ENCODE results near the gene FYTTD1. TPM values are rescaled to one million over a fixed set of nuclear protein-coding genes. Genes with fewer than 3 reads are reported as not detected.
"Not testable (repeated sequence)": the region's sequence is repeated elsewhere in the genome, so short reads cannot be mapped to it uniquely, and the experiment has no call there.

Gene FYTTD1
- total RNA-seq, 3 donors from 2014 or later (not counting 1 experiment from before 2014, with no cell fraction given): 58.0 to 75.6 (median 72.2) TPM

- Mint-ChIP-seq H3K27me3 (ENCODE audit: low read depth in 2 of 2) (no peaks in the 10 kb centered on the region), H3K9me3 (no peaks in the 10 kb centered on the region), H3K4me1 (peaks cover 9 to 15% of the 10 kb centered on the region in 2 donors), H3K36me3 (no peaks in the 10 kb centered on the region), H3K27ac (no peak overlapping the region), H3K4me3 (no peak overlapping the region)
- H3K27me3 ChIP-seq (ENCODE audit: control insufficient read depth, insufficient read depth, low read length): no peaks in the 10 kb centered on the region
- TF ChIP-seq CTCF (IDR thresholded peaks at IDR 0.05): no peak
- intact Hi-C loops (cut with micrococcal nuclease): no loop called here
- DNase-seq (no peak), ATAC-seq (no peak)
- WGBS (ENCODE audit: insufficient coverage): 100% methylated on average over 1 of the region's 2 CpGs
- H3K9me3 ChIP-seq (ENCODE audit: control insufficient read depth, insufficient read depth, low read length): no peaks in the 10 kb centered on the region
- no peak overlapping the region for H3K27ac ChIP-seq (ENCODE audit: low read length)
- H3K36me3 ChIP-seq (ENCODE audit: control insufficient read depth, insufficient read depth, low read length): no peaks in the 10 kb centered on the region
- H3K4me1 ChIP-seq (ENCODE audit: control insufficient read depth, insufficient read depth, low read length): peaks cover 3% of the 10 kb centered on the region
- no peak overlapping the region for H3K4me3 ChIP-seq (ENCODE audit: low read length)
These were observed 26.9 kb upstream of the FYTTD1 start for GRCh38 chr3:197722734-197723133.

- H3K4me3 Mint-ChIP-seq; H3K27me3 Mint-ChIP-seq (ENCODE audit: low read depth in 2 of 2); H3K9me3 Mint-ChIP-seq; H3K27ac ChIP-seq (ENCODE audit: low read length); H3K4me3 ChIP-seq (ENCODE audit: low read length); DNase-seq; intact Hi-C loops (cut with micrococcal nuclease); H3K27me3 ChIP-seq (ENCODE audit: control insufficient read depth, insufficient read depth, low read length); H3K4me1 ChIP-seq (ENCODE audit: control insufficient read depth, insufficient read depth, low read length); H3K36me3 Mint-ChIP-seq; ATAC-seq; H3K9me3 ChIP-seq (ENCODE audit: control insufficient read depth, insufficient read depth, low read length); H3K36me3 ChIP-seq (ENCODE audit: control insufficient read depth, insufficient read depth, low read length): not testable (repeated sequence)
- WGBS (ENCODE audit: insufficient coverage): 93% methylated on average over 3 of the region's 3 CpGs
- Mint-ChIP-seq H3K4me1 (peaks cover 15% of the 10 kb centered on the region in 2 donors), H3K27ac (peak overlapping the region in 1 of 2 donors; percentile 8)
These were observed 21.8 kb upstream of the FYTTD1 start for GRCh38 chr3:197727878-197728277.

- Histone ChIP-seq H3K27ac (ENCODE audit: low read length) (no peak overlapping the region), H3K9me3 (ENCODE audit: control insufficient read depth, insufficient read depth, low read length) (no peaks in the 10 kb centered on the region), H3K4me3 (ENCODE audit: low read length) (no peak overlapping the region), H3K4me1 (ENCODE audit: control insufficient read depth, insufficient read depth, low read length) (peaks cover 3% of the 10 kb centered on the region), H3K27me3 (ENCODE audit: control insufficient read depth, insufficient read depth, low read length) (no peaks in the 10 kb centered on the region), H3K36me3 (ENCODE audit: control insufficient read depth, insufficient read depth, low read length) (no peaks in the 10 kb centered on the region)
- H3K27me3 Mint-ChIP-seq (ENCODE audit: low read depth in 2 of 2): no peaks in the 10 kb centered on the region
- H3K9me3 Mint-ChIP-seq: no peaks in the 10 kb centered on the region
- no peak for TF ChIP-seq CTCF (IDR thresholded peaks at IDR 0.05)
- 75% methylated on average over 8 of the region's 8 CpGs for WGBS (ENCODE audit: insufficient coverage)
- intact Hi-C loops (cut with micrococcal nuclease): no loop called here
- no peak overlapping the region for H3K27ac Mint-ChIP-seq
- no peaks in the 10 kb centered on the region for H3K36me3 Mint-ChIP-seq
- no peak overlapping the region for H3K4me3 Mint-ChIP-seq
- peaks cover 15% of the 10 kb centered on the region in 2 donors for H3K4me1 Mint-ChIP-seq
- DNase-seq: no peak
- no peak for ATAC-seq
These were observed 21.2 kb upstream of the FYTTD1 start for GRCh38 chr3:197728487-197728886.

GRCh38 chr3:197730200-197730599 lies 19.5 kb upstream of the FYTTD1 start:
- no peak for ATAC-seq

GRCh38 chr3:197730770-197731169 lies 18.9 kb upstream of the FYTTD1 start:
- H3K27ac ChIP-seq (ENCODE audit: low read length); ATAC-seq; H3K36me3 Mint-ChIP-seq; H3K27me3 ChIP-seq (ENCODE audit: control insufficient read depth, insufficient read depth, low read length); H3K4me3 ChIP-seq (ENCODE audit: low read length); H3K9me3 Mint-ChIP-seq; DNase-seq; intact Hi-C loops (cut with micrococcal nuclease); H3K27me3 Mint-ChIP-seq (ENCODE audit: low read depth in 2 of 2); H3K27ac Mint-ChIP-seq; H3K36me3 ChIP-seq (ENCODE audit: control insufficient read depth, insufficient read depth, low read length); H3K9me3 ChIP-seq (ENCODE audit: control insufficient read depth, insufficient read depth, low read length); H3K4me3 Mint-ChIP-seq: not testable (repeated sequence)
- H3K4me1 Mint-ChIP-seq: peaks cover 22 to 26% of the 10 kb centered on the region in 2 donors
- no CpG with 5 or more reads among the region's 5 CpGs for WGBS (ENCODE audit: insufficient coverage)
- H3K4me1 ChIP-seq (ENCODE audit: control insufficient read depth, insufficient read depth, low read length): peaks cover 11% of the 10 kb centered on the region

More at GRCh38 chr3:197730200-197730599, 19.5 kb upstream of the FYTTD1 start:
- H3K4me3 Mint-ChIP-seq: no peak overlapping the region
- H3K36me3 ChIP-seq (ENCODE audit: control insufficient read depth, insufficient read depth, low read length): peaks cover 2% of the 10 kb centered on the region
- DNase-seq: peak in 1 of 2 donors; percentile 35
- no peaks in the 10 kb centered on the region for H3K27me3 ChIP-seq (ENCODE audit: control insufficient read depth, insufficient read depth, low read length)
- peaks cover 6% of the 10 kb centered on the region for H3K4me1 ChIP-seq (ENCODE audit: control insufficient read depth, insufficient read depth, low read length)
- no peak overlapping the region for H3K27ac ChIP-seq (ENCODE audit: low read length)
- no peaks in the 10 kb centered on the region for H3K9me3 ChIP-seq (ENCODE audit: control insufficient read depth, insufficient read depth, low read length)
- no peaks in the 10 kb centered on the region for H3K9me3 Mint-ChIP-seq
- no peaks in the 10 kb centered on the region for H3K36me3 Mint-ChIP-seq
- no peak overlapping the region for H3K4me3 ChIP-seq (ENCODE audit: low read length)
- WGBS (ENCODE audit: insufficient coverage): 47% methylated on average over 2 of the region's 2 CpGs
- H3K27ac Mint-ChIP-seq: no peak overlapping the region
- intact Hi-C loops (cut with micrococcal nuclease): no loop called here
- TF ChIP-seq CTCF (IDR thresholded peaks at IDR 0.05): no peak
- H3K4me1 Mint-ChIP-seq: peaks cover 21 to 23% of the 10 kb centered on the region in 2 donors
- no peaks in the 10 kb centered on the region for H3K27me3 Mint-ChIP-seq (ENCODE audit: low read depth in 2 of 2)

- H3K4me1 Mint-ChIP-seq: peaks cover 25 to 30% of the 10 kb centered on the region in 2 donors
- H3K4me3 Mint-ChIP-seq; intact Hi-C loops (cut with micrococcal nuclease): not testable (repeated sequence)
These were observed 18.2 kb upstream of the FYTTD1 start for GRCh38 chr3:197731483-197731882.

More at GRCh38 chr3:197731483-197731882, 18.2 kb upstream of the FYTTD1 start:
- H3K27ac ChIP-seq (ENCODE audit: low read length); H3K4me3 ChIP-seq (ENCODE audit: low read length); H3K27me3 ChIP-seq (ENCODE audit: control insufficient read depth, insufficient read depth, low read length); H3K9me3 Mint-ChIP-seq; H3K9me3 ChIP-seq (ENCODE audit: control insufficient read depth, insufficient read depth, low read length); H3K27ac Mint-ChIP-seq; DNase-seq; H3K36me3 Mint-ChIP-seq; ATAC-seq; H3K27me3 Mint-ChIP-seq (ENCODE audit: low read depth in 2 of 2); H3K36me3 ChIP-seq (ENCODE audit: control insufficient read depth, insufficient read depth, low read length): not testable (repeated sequence)
- H3K4me1 ChIP-seq (ENCODE audit: control insufficient read depth, insufficient read depth, low read length): peaks cover 15% of the 10 kb centered on the region
- WGBS (ENCODE audit: insufficient coverage): 98% methylated on average over 13 of the region's 27 CpGs

Data from natural killer cell (primary cell).